Measurements from ENCODE around the gene ITFG2.

Gene ITFG2

DNA sequence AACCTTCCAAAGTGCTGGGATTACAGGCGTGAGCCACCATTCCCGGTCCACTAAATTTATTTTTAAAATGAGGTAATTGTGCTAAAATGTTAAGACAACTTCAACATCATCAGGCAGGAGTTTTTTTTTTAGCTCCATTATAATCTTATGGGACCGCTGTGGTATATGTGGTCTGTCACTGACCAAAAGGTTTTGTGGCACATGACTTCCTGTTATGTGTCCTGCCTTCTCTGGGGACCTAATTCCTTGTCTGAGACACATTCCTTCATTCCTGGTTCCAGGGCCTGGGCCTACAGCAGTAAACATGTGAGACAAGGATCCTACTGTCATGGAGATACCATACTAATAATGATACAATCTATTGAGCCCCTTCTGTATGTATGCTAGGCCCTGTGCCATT, 39.5 kb downstream of the ITFG2 start:
- no peaks in the 10 kb centered on the region for H3K36me3 ChIP-seq (ENCODE audit: control insufficient read depth, insufficient read depth, low read length)
- no peaks in the 10 kb centered on the region for H3K4me1 ChIP-seq (ENCODE audit: control insufficient read depth, insufficient read depth, low read length, poor library complexity, severe bottlenecking)
- WGBS, 2 experiments (ENCODE audit: insufficient coverage in 2 of 2) = 80% methylated on average over 1 of the region's 3 CpGs; no CpG with 5 or more reads in 1 of the 2 experiments
- no peak overlapping the region for H3K27ac ChIP-seq (ENCODE audit: low read depth, low read length, severe bottlenecking)
- no peak overlapping the region for H3K4me3 ChIP-seq (ENCODE audit: extremely low read depth, insufficient read depth, low read length, poor library complexity, severe bottlenecking)
- H3K9me3 ChIP-seq (ENCODE audit: control insufficient read depth, low read length) = no peaks in the 10 kb centered on the region

DNA sequence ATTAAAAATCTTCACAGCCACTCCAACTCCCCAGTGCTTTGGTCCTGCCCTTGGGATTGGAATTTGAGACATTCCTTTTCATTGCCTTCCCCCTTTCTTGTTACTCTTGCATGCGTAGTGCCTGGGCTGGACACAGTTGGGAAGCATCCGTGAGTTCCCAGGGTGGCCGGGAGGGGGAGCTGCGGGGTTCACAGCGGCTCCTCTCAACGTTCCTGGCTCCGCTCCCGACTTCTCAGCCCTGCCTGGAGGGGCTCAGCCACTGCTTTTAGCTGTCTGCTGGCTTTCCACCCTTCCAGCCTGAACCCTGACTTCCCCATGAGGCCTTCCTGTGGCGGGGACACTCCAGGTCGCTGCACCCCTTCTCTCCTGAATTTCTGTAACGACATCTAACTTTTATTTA, 41.2 kb downstream of the ITFG2 start:
- no peak overlapping the region for H3K27ac ChIP-seq (ENCODE audit: low read depth, low read length, severe bottlenecking)
- H3K36me3 ChIP-seq (ENCODE audit: control insufficient read depth, insufficient read depth, low read length) = peaks cover 12% of the 10 kb centered on the region
- WGBS, 2 experiments (ENCODE audit: insufficient coverage in 2 of 2) = 0 to 10% methylated on average over 5 to 8 of the region's 11 CpGs
- no peaks in the 10 kb centered on the region for H3K4me1 ChIP-seq (ENCODE audit: control insufficient read depth, insufficient read depth, low read length, poor library complexity, severe bottlenecking)
- H3K9me3 ChIP-seq (ENCODE audit: control insufficient read depth, low read length) = no peaks in the 10 kb centered on the region
- H3K4me3 ChIP-seq (ENCODE audit: extremely low read depth, insufficient read depth, low read length, poor library complexity, severe bottlenecking) = no peak overlapping the region

GRCh38 chr12:2854669-2855453, 42.4 kb downstream of the ITFG2 start:
- Histone ChIP-seq H3K9me3 (ENCODE audit: control insufficient read depth, low read length) (no peaks in the 10 kb centered on the region), H3K4me3 (ENCODE audit: extremely low read depth, insufficient read depth, low read length, poor library complexity, severe bottlenecking) (no peak overlapping the region), H3K36me3 (ENCODE audit: control insufficient read depth, insufficient read depth, low read length) (peaks cover 24% of the 10 kb centered on the region), H3K4me1 (ENCODE audit: control insufficient read depth, insufficient read depth, low read length, poor library complexity, severe bottlenecking) (no peaks in the 10 kb centered on the region), H3K27ac (ENCODE audit: low read depth, low read length, severe bottlenecking) (no peak overlapping the region)
- WGBS, 2 experiments (ENCODE audit: insufficient coverage in 2 of 2) = 83 to 84% methylated on average over 14 to 20 of the region's 25 CpGs

- Histone ChIP-seq H3K4me3 (ENCODE audit: extremely low read depth, insufficient read depth, low read length, poor library complexity, severe bottlenecking) (no peak overlapping the region), H3K36me3 (ENCODE audit: control insufficient read depth, insufficient read depth, low read length) (peaks cover 31% of the 10 kb centered on the region), H3K9me3 (ENCODE audit: control insufficient read depth, low read length) (no peaks in the 10 kb centered on the region), H3K27ac (ENCODE audit: low read depth, low read length, severe bottlenecking) (no peak overlapping the region), H3K4me1 (ENCODE audit: control insufficient read depth, insufficient read depth, low read length, poor library complexity, severe bottlenecking) (no peaks in the 10 kb centered on the region)
- WGBS, 2 experiments (ENCODE audit: insufficient coverage in 2 of 2) = 91 to 92% methylated on average over 6 to 7 of the region's 7 CpGs
Measured at GRCh38 chr12:2855546-2855945, 43.1 kb downstream of the ITFG2 start.

DNA sequence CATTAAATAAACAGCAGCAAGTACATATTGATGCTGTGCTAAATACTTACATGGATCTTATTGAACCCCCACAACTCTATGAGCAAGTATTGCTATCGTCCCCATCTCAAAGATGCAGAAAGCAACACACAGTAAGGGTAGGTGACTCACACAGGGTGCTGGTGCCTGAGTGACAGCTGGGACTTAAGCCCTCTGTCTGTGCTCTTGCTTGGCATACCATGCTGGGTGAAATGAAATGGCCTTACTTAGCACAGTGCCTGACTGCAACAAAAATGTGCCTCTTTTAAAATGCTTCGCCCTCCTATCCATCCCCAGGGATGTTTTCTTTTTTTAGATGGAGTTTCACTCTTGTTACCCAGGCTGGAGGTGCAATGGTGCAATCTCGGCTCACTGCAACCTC, 43.6 kb downstream of the ITFG2 start:
- Histone ChIP-seq H3K4me3 (ENCODE audit: extremely low read depth, insufficient read depth, low read length, poor library complexity, severe bottlenecking) (no peak overlapping the region), H3K9me3 (ENCODE audit: control insufficient read depth, low read length) (no peaks in the 10 kb centered on the region), H3K36me3 (ENCODE audit: control insufficient read depth, insufficient read depth, low read length) (peaks cover 31% of the 10 kb centered on the region), H3K27ac (ENCODE audit: low read depth, low read length, severe bottlenecking) (no peak overlapping the region), H3K4me1 (ENCODE audit: control insufficient read depth, insufficient read depth, low read length, poor library complexity, severe bottlenecking) (no peaks in the 10 kb centered on the region)
- WGBS, 2 experiments (ENCODE audit: insufficient coverage in 2 of 2) = 81 to 92% methylated on average over 2 to 3 of the region's 3 CpGs

DNA sequence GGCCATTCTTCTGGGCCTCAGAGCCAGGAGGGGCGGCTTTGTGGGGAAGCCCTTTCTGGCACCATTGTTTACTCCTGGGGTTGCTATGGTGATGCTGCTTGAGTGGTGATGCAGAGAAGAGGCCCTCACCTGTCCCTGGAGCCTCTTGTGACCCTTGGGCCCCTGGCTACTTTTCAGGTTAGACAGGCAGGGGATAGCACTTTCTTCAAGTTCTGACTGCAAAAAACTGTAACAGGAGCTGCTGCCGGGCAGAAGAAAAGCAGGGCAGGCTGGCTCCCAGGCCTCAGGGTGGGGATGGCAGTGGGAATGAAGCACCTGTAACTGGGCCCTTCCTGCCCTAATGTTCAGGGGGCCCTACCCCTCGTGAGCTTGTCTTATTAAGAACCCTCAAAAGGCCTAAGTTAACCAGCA, 44.6 kb downstream of the ITFG2 start, which contains the start of gene TEX52:
Gene TEX52, minus strand, starts transcription at position 19 of the 411 bp plus-strand sequence. Its CDS starts 13 bp downstream, at position 6.
- 78 to 85% methylated on average over 2 to 3 of the region's 3 CpGs for WGBS, 2 experiments (ENCODE audit: insufficient coverage in 2 of 2)
- H3K9me3 ChIP-seq (ENCODE audit: control insufficient read depth, low read length) = no peaks in the 10 kb centered on the region
- H3K27ac ChIP-seq (ENCODE audit: low read depth, low read length, severe bottlenecking) = no peak within 1 kb of the TSS
- peaks cover 38% of the 10 kb centered on the region for H3K36me3 ChIP-seq (ENCODE audit: control insufficient read depth, insufficient read depth, low read length)
- no peaks in the 10 kb centered on the region for H3K4me1 ChIP-seq (ENCODE audit: control insufficient read depth, insufficient read depth, low read length, poor library complexity, severe bottlenecking)
- H3K4me3 ChIP-seq (ENCODE audit: extremely low read depth, insufficient read depth, low read length, poor library complexity, severe bottlenecking) = no peak within 1 kb of the TSS

DNA sequence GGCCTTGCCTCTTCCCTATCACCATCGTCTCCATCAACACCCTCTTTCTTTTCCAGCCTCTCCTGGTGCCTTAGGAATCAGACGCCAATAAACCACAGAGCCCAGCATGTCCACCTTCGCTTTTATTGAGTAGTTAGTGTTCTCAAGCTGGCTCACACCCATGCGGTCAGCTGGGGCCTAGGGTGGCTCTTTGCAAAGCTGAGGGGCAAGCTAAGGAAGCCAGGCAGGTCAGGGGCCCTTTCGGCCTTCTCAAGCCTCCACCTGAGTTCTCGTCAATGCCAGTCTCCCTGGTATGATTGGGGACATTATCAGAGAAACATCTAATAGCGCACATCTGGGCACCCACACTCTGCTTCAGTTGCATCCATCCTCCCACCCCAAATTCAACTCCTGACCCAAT, 45.1 kb downstream of the ITFG2 start:
- Histone ChIP-seq H3K4me3 (ENCODE audit: extremely low read depth, insufficient read depth, low read length, poor library complexity, severe bottlenecking) (no peak overlapping the region), H3K4me1 (ENCODE audit: control insufficient read depth, insufficient read depth, low read length, poor library complexity, severe bottlenecking) (no peaks in the 10 kb centered on the region), H3K36me3 (ENCODE audit: control insufficient read depth, insufficient read depth, low read length) (peaks cover 44% of the 10 kb centered on the region), H3K9me3 (ENCODE audit: control insufficient read depth, low read length) (no peaks in the 10 kb centered on the region), H3K27ac (ENCODE audit: low read depth, low read length, severe bottlenecking) (no peak overlapping the region)
- 95 to 98% methylated on average over 6 to 7 of the region's 7 CpGs for WGBS, 2 experiments (ENCODE audit: insufficient coverage in 2 of 2)

- 91% methylated on average over 2 of the region's 2 CpGs for WGBS, 2 experiments (ENCODE audit: insufficient coverage in 2 of 2)
- no peak overlapping the region for H3K27ac ChIP-seq (ENCODE audit: low read depth, low read length, severe bottlenecking)
- H3K4me3 ChIP-seq (ENCODE audit: extremely low read depth, insufficient read depth, low read length, poor library complexity, severe bottlenecking) = no peak overlapping the region
- H3K36me3 ChIP-seq (ENCODE audit: control insufficient read depth, insufficient read depth, low read length) = peaks cover 51% of the 10 kb centered on the region
- H3K9me3 ChIP-seq (ENCODE audit: control insufficient read depth, low read length) = no peaks in the 10 kb centered on the region
- no peaks in the 10 kb centered on the region for H3K4me1 ChIP-seq (ENCODE audit: control insufficient read depth, insufficient read depth, low read length, poor library complexity, severe bottlenecking)
Measured at GRCh38 chr12:2858334-2858733, 45.9 kb downstream of the ITFG2 start.

GRCh38 chr12:2858944-2859421, 46.5 kb downstream of the ITFG2 start:
- H3K4me3 ChIP-seq (ENCODE audit: extremely low read depth, insufficient read depth, low read length, poor library complexity, severe bottlenecking) = no peak overlapping the region
- WGBS, 2 experiments (ENCODE audit: insufficient coverage in 2 of 2) = 93 to 94% methylated on average over 7 to 10 of the region's 12 CpGs
- no peaks in the 10 kb centered on the region for H3K4me1 ChIP-seq (ENCODE audit: control insufficient read depth, insufficient read depth, low read length, poor library complexity, severe bottlenecking)
- no peaks in the 10 kb centered on the region for H3K9me3 ChIP-seq (ENCODE audit: control insufficient read depth, low read length)
- H3K36me3 ChIP-seq (ENCODE audit: control insufficient read depth, insufficient read depth, low read length) = peaks cover 57% of the 10 kb centered on the region
- H3K27ac ChIP-seq (ENCODE audit: low read depth, low read length, severe bottlenecking) = no peak overlapping the region

- Histone ChIP-seq H3K36me3 (ENCODE audit: control insufficient read depth, insufficient read depth, low read length) (peaks cover 69% of the 10 kb centered on the region), H3K27ac (ENCODE audit: low read depth, low read length, severe bottlenecking) (no peak overlapping the region), H3K4me3 (ENCODE audit: extremely low read depth, insufficient read depth, low read length, poor library complexity, severe bottlenecking) (no peak overlapping the region), H3K4me1 (ENCODE audit: control insufficient read depth, insufficient read depth, low read length, poor library complexity, severe bottlenecking) (no peaks in the 10 kb centered on the region), H3K9me3 (ENCODE audit: control insufficient read depth, low read length) (no peaks in the 10 kb centered on the region)
Measured at GRCh38 chr12:2860170-2860569, 47.7 kb downstream of the ITFG2 start.

- Histone ChIP-seq H3K27ac (ENCODE audit: low read depth, low read length, severe bottlenecking) (no peak overlapping the region), H3K4me3 (ENCODE audit: extremely low read depth, insufficient read depth, low read length, poor library complexity, severe bottlenecking) (no peak overlapping the region), H3K9me3 (ENCODE audit: control insufficient read depth, low read length) (no peaks in the 10 kb centered on the region), H3K4me1 (ENCODE audit: control insufficient read depth, insufficient read depth, low read length, poor library complexity, severe bottlenecking) (no peaks in the 10 kb centered on the region), H3K36me3 (ENCODE audit: control insufficient read depth, insufficient read depth, low read length) (peaks cover 92% of the 10 kb centered on the region)
- 93 to 98% methylated on average over 5 of the region's 7 CpGs for WGBS, 2 experiments (ENCODE audit: insufficient coverage in 2 of 2)
Measured at GRCh38 chr12:2862876-2863275, 50.4 kb downstream of the ITFG2 start.
